Activated naive CD4-positive, alpha-beta T cell treated with anti-CD3 and anti-CD28 coated beads, Interleukin-2, amount 50 U/mL, for 72 hours (primary cell): ENCODE data around the gene ZNF584. TPM values are rescaled to one million over a fixed set of nuclear protein-coding genes. Genes with fewer than 3 reads are reported as not detected.

Experiments used
- ATAC-seq, 2 donors: fragments of 150-1000 bp; cut with Tn5 transposase; 2 replicates each; pipeline ENCODE4 v1.10.0; 2021; ENCODE audit warnings: mild to moderate bottlenecking in 2 of 2, moderate library complexity in 2 of 2
- DNase-seq, 2 donors: peaks; one replicate each; pipeline ENCODE4 v3.0.0; 2021 to 2022; ENCODE audit warnings: low spot score in 2 of 2
- H3K27ac Mint-ChIP-seq, 2 donors: one replicate each; pipeline ENCODE4 v1.8.0; 2022; ENCODE audit warnings: mild to moderate bottlenecking in 2 of 2, mixed read lengths in 2 of 2
- H3K36me3 Mint-ChIP-seq, 2 donors: one replicate each; pipeline ENCODE4 v1.8.0; 2022; ENCODE audit warnings: mixed read lengths in 2 of 2
- H3K9me3 Mint-ChIP-seq, 2 donors: one replicate each; pipeline ENCODE4 v1.8.0; 2022; ENCODE audit warnings: mixed read lengths in 2 of 2
- total RNA-seq, 2 donors: library from RNA; stranded (reverse); gene quantifications; one replicate each; pipeline ENCODE4 v1.2.3, GENCODE V29; 2022

The ZNF584 gene
- total RNA-seq, 2 donors from 2014 or later = 10.4 to 13.9 TPM

- ATAC-seq (no peak), DNase-seq (no peak)
- Mint-ChIP-seq H3K27ac (peak overlapping the region; percentile 92 to 98), H3K36me3 (peaks cover under 1 to 7% of the 10 kb centered on the region in 2 donors), H3K9me3 (no peaks in the 10 kb centered on the region)
Measured at GRCh38 chr19:58381460-58382212, 26.8 kb upstream of the ZNF584 start.

GRCh38 chr19:58382997-58383603 is 25.3 kb upstream of the ZNF584 start:
- Mint-ChIP-seq H3K27ac (peak overlapping the region in 1 of 2 donors; percentile 92), H3K36me3 (peaks cover 15 to 21% of the 10 kb centered on the region in 2 donors), H3K9me3 (no peaks in the 10 kb centered on the region)
- DNase-seq (no peak), ATAC-seq (no peak)

GRCh38 chr19:58385313-58385890 is 23.0 kb upstream of the ZNF584 start:
- no peak for DNase-seq
- Mint-ChIP-seq H3K27ac (peak overlapping the region; percentile 97), H3K9me3 (no peaks in the 10 kb centered on the region), H3K36me3 (peaks cover 29 to 30% of the 10 kb centered on the region in 2 donors)
- no peak for ATAC-seq

GRCh38 chr19:58385891-58386575 is 22.4 kb upstream of the ZNF584 start:
- peak; percentile 1 to 3 for ATAC-seq
- no peaks in the 10 kb centered on the region for H3K9me3 Mint-ChIP-seq
- H3K27ac Mint-ChIP-seq = peak overlapping the region; percentile 97
- no peak for DNase-seq
- H3K36me3 Mint-ChIP-seq = peaks cover 32 to 36% of the 10 kb centered on the region in 2 donors

- peaks cover 33 to 37% of the 10 kb centered on the region in 2 donors for H3K36me3 Mint-ChIP-seq
- ATAC-seq (peak; percentile 96 to 98), DNase-seq (peak; percentile 95 to 96)
- no peaks in the 10 kb centered on the region for H3K9me3 Mint-ChIP-seq
- peak within 1 kb of the TSS; percentile 97 for H3K27ac Mint-ChIP-seq
Measured at GRCh38 chr19:58386576-58387337, 21.7 kb upstream of the ZNF584 start, which contains the start of gene RPS5. RPS5 (plus strand) TSS chr19:58387269; CDS start chr19:58388138, 869 bp downstream.

GRCh38 chr19:58387338-58388174 is 20.9 kb upstream of the ZNF584 start:
- DNase-seq (no peak), ATAC-seq (no peak)
- no peaks in the 10 kb centered on the region for H3K9me3 Mint-ChIP-seq
- H3K27ac Mint-ChIP-seq = peak overlapping the region; percentile 97
- peaks cover 33 to 37% of the 10 kb centered on the region in 2 donors for H3K36me3 Mint-ChIP-seq

GRCh38 chr19:58388175-58388526 is 20.3 kb upstream of the ZNF584 start:
- Mint-ChIP-seq H3K36me3 (peaks cover 33 to 42% of the 10 kb centered on the region in 2 donors), H3K27ac (peak overlapping the region; percentile 97), H3K9me3 (no peaks in the 10 kb centered on the region)
- ATAC-seq = no peak
- DNase-seq = no peak

- Mint-ChIP-seq H3K27ac (peak overlapping the region in 1 of 2 donors; percentile 55), H3K36me3 (peaks cover 36 to 44% of the 10 kb centered on the region in 2 donors), H3K9me3 (no peaks in the 10 kb centered on the region)
- DNase-seq (no peak), ATAC-seq (no peak)
Measured at GRCh38 chr19:58392945-58393724, 15.3 kb upstream of the ZNF584 start.

GRCh38 chr19:58393725-58394033 is 14.8 kb upstream of the ZNF584 start:
- ATAC-seq (no peak), DNase-seq (no peak)
- Mint-ChIP-seq H3K36me3 (peaks cover 31 to 38% of the 10 kb centered on the region in 2 donors), H3K9me3 (no peaks in the 10 kb centered on the region), H3K27ac (no peak overlapping the region)

GRCh38 chr19:58394821-58395219 is 13.6 kb upstream of the ZNF584 start:
- DNase-seq (no peak), ATAC-seq (peak; percentile 7 to 19)
- Mint-ChIP-seq H3K27ac (peak overlapping the region in 1 of 2 donors; percentile 29), H3K9me3 (no peaks in the 10 kb centered on the region), H3K36me3 (peaks cover 24 to 29% of the 10 kb centered on the region in 2 donors)

GRCh38 chr19:58395220-58395978 is 13.1 kb upstream of the ZNF584 start, which contains the start of gene RNF225:
RNF225 (plus strand) TSS chr19:58395656; CDS start chr19:58396090, 434 bp downstream.
- Mint-ChIP-seq H3K36me3 (peaks cover 24 to 29% of the 10 kb centered on the region in 2 donors), H3K9me3 (no peaks in the 10 kb centered on the region), H3K27ac (peak within 1 kb of the TSS in 1 of 2 donors; percentile 29)
- ATAC-seq (peak; percentile 13 to 21), DNase-seq (no peak)

- no peak for DNase-seq
- no peak for ATAC-seq
- Mint-ChIP-seq H3K36me3 (peaks cover 19 to 23% of the 10 kb centered on the region in 2 donors), H3K27ac (no peak overlapping the region), H3K9me3 (no peaks in the 10 kb centered on the region)
Measured at GRCh38 chr19:58395979-58396627, 12.3 kb upstream of the ZNF584 start.

- no peak for ATAC-seq
Measured at GRCh38 chr19:58396691-58397532, 11.5 kb upstream of the ZNF584 start.

More at GRCh38 chr19:58396691-58397532, 11.5 kb upstream of the ZNF584 start:
- Mint-ChIP-seq H3K36me3 (peaks cover 18 to 23% of the 10 kb centered on the region in 2 donors), H3K9me3 (no peaks in the 10 kb centered on the region), H3K27ac (no peak overlapping the region)
- no peak for DNase-seq
